HepG2 (cell line): Measurements from ENCODE around the gene RASL10B. TPM values are rescaled to one million over a fixed set of nuclear protein-coding genes. Genes with fewer than 3 reads are reported as not detected.

ENCODE experiments used
- ATAC-seq: fragments of 200-7000 bp; cut with Tn5 transposase; 3 replicates; pipeline ENCODE4 v1.9.1; 2020; ENCODE audit warnings: mild to moderate bottlenecking, moderate library complexity
- BruUV-seq: library from RNA; stranded (reverse); fragments of 400-500 nt; replicated peaks from 2 replicates; lab custom pipeline; 2021; lab: Mats Ljungman, UMichigan
- CTCF ChIA-PET: fragments of 300-600 bp; formaldehyde crosslinking; extraction: SDS; loops from one replicate; lab custom pipeline; 2021; ENCODE audit warnings: low total read pairs, inconsistent platforms, low intra/inter-chr PET ratio; lab: Yijun Ruan, JAX
- POLR2A ChIA-PET: fragments of 350-600 bp; sonication (Branson Sonifier 250); formaldehyde crosslinking; loops from one replicate; lab custom pipeline; 2020; ENCODE audit warnings: antibody characterized with exemption, inconsistent platforms; lab: Yijun Ruan, JAX
- DNase-seq: peaks from one replicate; pipeline ENCODE4 v3.0.0-alpha.2; 2015; ENCODE audit warnings: low spot score
- FAIRE-seq: peaks from 3 replicates; lab custom pipeline; 2011; peaks lifted over from hg19 to GRCh38; lab: Jason Lieb, UNC
- H2AFZ ChIP-seq: one replicate; pipeline ENCODE4 v1.6.1; 2011; ENCODE audit warnings: low read length, inconsistent platforms
- H3K27ac ChIP-seq: fragments of 300-600 bp; 3 replicates; pipeline ENCODE4 v1.8.0; 2011; ENCODE audit warnings: mixed run types, mild to moderate bottlenecking, mixed read lengths, low read length, inconsistent platforms; ENCODE audit not compliant: insufficient read depth; ENCODE audit errors: extremely low read length
- H3K27me3 ChIP-seq, 2 experiments: fragments of 200-600 bp in 1 of 2; 2 replicates in 1 of 2; 3 replicates in 1 of 2; pipeline versions ENCODE4 v1.6.0 to v1.8.0; 2011; ENCODE audit warnings: low read length in 2 of 2, mild to moderate bottlenecking in 2 of 2, moderate library complexity in 2 of 2, inconsistent platforms in 1 of 2; ENCODE audit not compliant: insufficient read depth in 2 of 2, control insufficient read depth in 1 of 2
- H3K36me3 ChIP-seq, 2 experiments: fragments of 200-600 bp in 1 of 2; replicated peaks in 1 of 2; 2 replicates in 1 of 2; 3 replicates in 1 of 2; pipeline versions ENCODE4 v1.5.1 to v1.8.0; 2011; ENCODE audit warnings: low read length in 2 of 2, inconsistent platforms in 1 of 2; ENCODE audit not compliant: insufficient read depth in 2 of 2, control insufficient read depth in 1 of 2
- H3K4me1 ChIP-seq: 2 replicates; pipeline ENCODE4 v1.5.1; 2012; ENCODE audit warnings: low read length, inconsistent platforms; ENCODE audit not compliant: insufficient read depth
- H3K4me2 ChIP-seq: 2 replicates; pipeline ENCODE4 v1.6.0; 2011; ENCODE audit warnings: low read depth, low read length, inconsistent platforms
- H3K4me3 ChIP-seq, 3 experiments: fragments of 200-600 bp in 1 of 3; sonication (generic), shearing (Covaris generic) in 1 of 3; replicated peaks in 1 of 3; 2 replicates each; pipeline ENCODE4 v1.5.1; 2011 to 2016; ENCODE audit warnings: low read length in 3 of 3, inconsistent platforms in 2 of 3, low read depth in 2 of 3, mild to moderate bottlenecking in 2 of 3, control low read depth in 1 of 3, mixed read lengths in 1 of 3; ENCODE audit not compliant: insufficient read depth in 1 of 3
- H3K79me2 ChIP-seq: one replicate; pipeline ENCODE4 v1.6.1; 2011; ENCODE audit warnings: low read length, inconsistent platforms; ENCODE audit not compliant: insufficient read depth
- H3K9ac ChIP-seq: 2 replicates; pipeline ENCODE4 v1.6.0; 2011; ENCODE audit warnings: mild to moderate bottlenecking, low read depth, low read length, inconsistent platforms; ENCODE audit not compliant: insufficient read depth
- H3K9me3 ChIP-seq: 2 replicates; pipeline ENCODE4 v1.5.1; 2012; ENCODE audit warnings: mild to moderate bottlenecking, low read length
- H4K20me1 ChIP-seq: 2 replicates; pipeline ENCODE4 v1.6.0; 2011; ENCODE audit warnings: inconsistent platforms, mild to moderate bottlenecking, low read length, moderate library complexity; ENCODE audit not compliant: insufficient read depth
- CEBPB ChIP-seq: IDR thresholded peaks from 2 replicates; pipeline ENCODE4 v1.6.1; 2011; ENCODE audit warnings: low read depth, low read length, improper control_type of control experiment, borderline replicate concordance
- HIVEP1 ChIP-seq: sonication (generic); formaldehyde crosslinking; IDR thresholded peaks from 2 replicates; pipeline ENCODE4 v1.4.0; 2020; ENCODE audit warnings: mild to moderate bottlenecking, missing genetic modification reagents
- ZNF557 ChIP-seq: sonication (generic); formaldehyde crosslinking; IDR thresholded peaks from 2 replicates; pipeline ENCODE4 v1.4.0; 2020; ENCODE audit warnings: missing genetic modification reagents
- ZNF775 ChIP-seq: sonication (generic); formaldehyde crosslinking; IDR thresholded peaks from 2 replicates; pipeline ENCODE4 v1.4.0; 2020; ENCODE audit warnings: missing genetic modification reagents, mild to moderate bottlenecking, moderate library complexity, borderline replicate concordance
- WGBS: methylation state at CpG from one replicate; pipeline ENCODE4 v1.1.6; 2017; ENCODE audit warnings: low lambda C conversion rate; 5-methylcytosine and 5-hydroxymethylcytosine counted together
- in situ Hi-C: cut with HindIII; loops from 2 replicates; pipeline ENCODE4 v1.10.0; 2017; ENCODE audit warnings: low pct_unique_long_range_greater_than_20kb; ENCODE audit not compliant: extremely low pct_ligation_motif_present
- intact Hi-C: fragments of 100-400 bp; cut with micrococcal nuclease; formaldehyde crosslinking; loops from one replicate; pipeline ENCODE4 v1.10.0; 2022; ENCODE audit not compliant: unreplicated experiment
- polyA plus RNA-seq, 8 experiments: library from polyadenylated mRNA; depleted of rRNA in 3 of 8; stranded (reverse) in 7 of 8; unstranded in 1 of 8; fragments of >200 nt; fragmentation: Illumina TruSeq in 4 of 8; extraction: Trizol in 4 of 8; gene quantifications; 2 replicates each; pipeline versions ENCODE4 v1.2.1 to v1.2.3, GENCODE V29; 2011 to 2016; ENCODE audit warnings: low read depth in 4 of 8, missing spikeins in 1 of 8, mixed read lengths in 1 of 8; ENCODE audit not compliant: insufficient read depth in 1 of 8
- total RNA-seq, 5 experiments: library from RNA; depleted of rRNA; stranded (reverse); fragments of >200 nt; fragmentation: Illumina TruSeq; extraction: Trizol; gene quantifications; 2 replicates each; pipeline ENCODE4 v1.2.3, GENCODE V29; 2016; ENCODE audit warnings: low read depth in 1 of 5

RASL10B gene
- total and polyA plus RNA-seq, 2 of the 13 experiments (the other 11 are each of a cell fraction or from before 2014, with no cell fraction given) = 8.8 to 11.0 TPM

GRCh38 chr17:35764123-35764991 is 32.9 kb downstream of the RASL10B start (continued):
- no peak for TF ChIP-seq ZNF775 (CRISPR knock-in tag)

DNA sequence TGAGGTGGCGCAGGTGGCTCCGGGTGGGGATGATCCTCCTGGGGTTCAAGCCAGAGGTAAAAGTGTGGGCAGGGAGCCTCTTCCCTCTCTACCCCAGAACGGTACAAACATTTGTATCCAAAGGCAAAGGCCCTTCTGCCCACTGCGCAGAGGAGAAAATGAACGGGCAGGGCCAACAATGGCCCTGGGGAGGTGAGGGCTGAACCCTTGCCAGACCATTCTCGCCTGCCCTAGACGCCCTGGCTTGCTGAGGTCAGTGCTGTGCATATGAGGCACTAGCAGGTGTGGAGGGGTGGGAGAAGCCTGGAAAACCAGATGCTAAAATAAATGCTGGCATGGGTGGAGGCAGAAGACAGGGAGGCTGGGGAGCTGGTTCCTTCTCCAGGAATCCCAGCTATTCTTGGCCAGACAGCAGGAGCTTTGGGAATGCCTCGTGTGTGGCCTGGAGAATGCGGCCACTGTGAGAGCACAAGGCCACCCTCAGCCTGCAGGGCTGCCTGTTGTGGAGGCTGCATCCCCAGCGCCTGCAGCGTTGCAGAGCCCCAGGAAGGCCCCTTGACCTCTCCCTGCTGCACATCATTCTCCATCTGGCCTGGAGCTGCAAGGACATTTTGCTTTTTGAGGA is 33.8 kb downstream of the RASL10B start:
- intact Hi-C loops (no loop called here), in situ Hi-C loops (no loop called here)
- peaks cover 3 to 33% of the 10 kb centered on the region in 2 experiments; a peak in 3 of 5 replicates for H3K27me3 ChIP-seq
- no peak for ATAC-seq
- no TSS peak for BruUV-seq
- peaks cover 28% of the 10 kb centered on the region for H3K4me1 ChIP-seq
- H3K9ac ChIP-seq = no peak overlapping the region
- no peaks in the 10 kb centered on the region for H3K36me3 ChIP-seq
- no peaks in the 10 kb centered on the region for H3K79me2 ChIP-seq
- H2AFZ ChIP-seq = no peak overlapping the region
- TF ChIP-seq HIVEP1 (CRISPR knock-in tag) = no peak
- no peak for TF ChIP-seq CEBPB
- TF ChIP-seq ZNF557 (CRISPR knock-in tag) = no peak
- H3K4me2 ChIP-seq = peak overlapping the region; percentile 86
- H4K20me1 ChIP-seq = no peaks in the 10 kb centered on the region
- DNase-seq = no peak
- no peak overlapping the region for H3K27ac ChIP-seq
- ChIA-PET CTCF (interaction anchor here (3.0 kb wide), 2 partner anchors 40 to 44 kb away, joined by 28 to 50 read pairs; partner anchors contain the start of gene TAF15), POLR2A (interaction anchor here (1.7 kb wide), 1 partner anchor 186 kb away, joined by 5 read pairs; the partner anchor contains the start of gene PEX12)
- no peaks in the 10 kb centered on the region for H3K9me3 ChIP-seq
- whole genome bisulfite sequencing = 38% methylated on average over 9 of the region's 11 CpGs
- FAIRE-seq = no peak
- H3K4me3 ChIP-seq = peak overlapping the region in 1 of 3 experiments; percentile 26; a peak in 1 of 6 replicates
